ENCODE measurements around the gene CYP2C8. TPM values are rescaled to one million over a fixed set of nuclear protein-coding genes. Genes with fewer than 3 reads are reported as not detected.
"Not testable (repeated sequence)": the region's sequence is repeated elsewhere in the genome, so short reads cannot be mapped to it uniquely, and the experiment has no call there.

CYP2C8 gene
- total RNA-seq, 1 experiment from 2014 or later, result 0.26 TPM

DNA sequence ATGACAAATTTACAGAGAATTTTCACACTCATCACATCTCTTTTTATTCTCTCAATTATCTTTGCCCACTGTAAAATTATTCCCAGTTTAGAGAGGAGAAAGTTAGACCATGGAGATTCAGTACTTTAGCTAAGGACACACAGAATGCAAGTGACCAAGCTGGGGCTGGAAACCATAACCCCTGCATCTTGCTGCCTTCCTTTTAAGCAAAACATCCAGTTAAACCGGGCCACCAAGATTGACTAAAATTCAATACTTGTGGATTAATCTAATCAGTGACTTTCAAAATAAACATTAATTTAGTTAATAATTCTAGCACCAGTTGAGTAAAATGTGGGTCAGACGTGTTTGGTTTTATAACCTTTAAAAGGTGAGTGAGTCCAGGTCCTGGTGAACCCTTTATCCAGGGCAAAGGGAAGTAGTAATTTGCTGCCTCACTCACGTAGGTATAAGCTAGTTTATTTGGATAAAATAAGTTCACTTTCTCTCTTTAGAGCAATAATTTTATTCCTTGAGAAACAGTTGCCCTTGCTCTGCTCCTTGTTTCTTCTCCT lies 1.9 kb upstream of the CYP2C8 start:
- Mint-ChIP-seq H3K36me3 (ENCODE audit: insufficient read depth in 1 of 3, low read depth in 3 of 3) (no peaks in the 10 kb centered on the region; a peak in 1 of 7 replicates), H3K4me3 (no peak overlapping the region)
- TF ChIP-seq, protein P1, sequence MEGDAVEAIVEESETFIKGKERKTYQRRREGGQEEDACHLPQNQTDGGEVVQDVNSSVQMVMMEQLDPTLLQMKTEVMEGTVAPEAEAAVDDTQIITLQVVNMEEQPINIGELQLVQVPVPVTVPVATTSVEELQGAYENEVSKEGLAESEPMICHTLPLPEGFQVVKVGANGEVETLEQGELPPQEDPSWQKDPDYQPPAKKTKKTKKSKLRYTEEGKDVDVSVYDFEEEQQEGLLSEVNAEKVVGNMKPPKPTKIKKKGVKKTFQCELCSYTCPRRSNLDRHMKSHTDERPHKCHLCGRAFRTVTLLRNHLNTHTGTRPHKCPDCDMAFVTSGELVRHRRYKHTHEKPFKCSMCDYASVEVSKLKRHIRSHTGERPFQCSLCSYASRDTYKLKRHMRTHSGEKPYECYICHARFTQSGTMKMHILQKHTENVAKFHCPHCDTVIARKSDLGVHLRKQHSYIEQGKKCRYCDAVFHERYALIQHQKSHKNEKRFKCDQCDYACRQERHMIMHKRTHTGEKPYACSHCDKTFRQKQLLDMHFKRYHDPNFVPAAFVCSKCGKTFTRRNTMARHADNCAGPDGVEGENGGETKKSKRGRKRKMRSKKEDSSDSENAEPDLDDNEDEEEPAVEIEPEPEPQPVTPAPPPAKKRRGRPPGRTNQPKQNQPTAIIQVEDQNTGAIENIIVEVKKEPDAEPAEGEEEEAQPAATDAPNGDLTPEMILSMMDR (conservative IDR thresholded peaks at IDR 0.05), result no peak

GRCh38 chr10:95064125-95064524 lies 5.2 kb downstream of the CYP2C8 start:
- not testable (repeated sequence) for H2BK12ac ChIP-seq (ENCODE audit: insufficient read length, low read depth, low read length); H3K9ac ChIP-seq (ENCODE audit: extremely low read depth, insufficient read length, low read length); H3K27ac ChIP-seq (ENCODE audit: insufficient read length, low read depth, low read length); H3K4me2 ChIP-seq (ENCODE audit: insufficient read depth, insufficient read length, low read length); H3K27me3 ChIP-seq (ENCODE audit: insufficient read depth, low read length); H3K4me1 ChIP-seq (ENCODE audit: insufficient read depth, low read length); H3T11ph ChIP-seq (ENCODE audit: low read length); H2BK15ac ChIP-seq (ENCODE audit: low read depth, low read length); H3K79me2 ChIP-seq (ENCODE audit: insufficient read depth, low read length); H3K56ac ChIP-seq (ENCODE audit: insufficient read length, low read depth, low read length); H2BK120ac ChIP-seq (ENCODE audit: low read depth, low read length, poor library complexity, severe bottlenecking); H3K27ac Mint-ChIP-seq; DNase-seq; H2BK20ac ChIP-seq (ENCODE audit: low read depth, low read length, poor library complexity, severe bottlenecking); H3K79me1 ChIP-seq (ENCODE audit: insufficient read depth, low read depth, low read length, poor library complexity, severe bottlenecking); H3K4me3 Mint-ChIP-seq; H2AK5ac ChIP-seq (ENCODE audit: insufficient read length, low read length); H3K14ac ChIP-seq (ENCODE audit: insufficient read depth, low read length); H3K18ac ChIP-seq (ENCODE audit: insufficient read length, low read depth, low read length); H3K4ac ChIP-seq (ENCODE audit: low read depth, low read length); H4K91ac ChIP-seq (ENCODE audit: insufficient read length, low read depth, low read length); H3K23ac ChIP-seq (ENCODE audit: insufficient read length, low read depth, low read length); H4K5ac ChIP-seq (ENCODE audit: insufficient read length, low read depth, low read length); H3K23me2 ChIP-seq (ENCODE audit: insufficient read length, low read depth, low read length, poor library complexity, severe bottlenecking); H3K27me3 Mint-ChIP-seq (ENCODE audit: low read depth); H4K20me1 ChIP-seq (ENCODE audit: control insufficient read depth, insufficient read depth, insufficient read length); H4K8ac ChIP-seq (replicated peaks; ENCODE audit: insufficient read length, low read depth, low read length); H3K9me3 ChIP-seq (ENCODE audit: control insufficient read depth, low read depth, low read length); H2AFZ ChIP-seq (ENCODE audit: low read length); H2BK5ac ChIP-seq (ENCODE audit: insufficient read length, low read length); H3K4me1 Mint-ChIP-seq
- peaks cover 5 to 12% (median 7%) of the 10 kb centered on the region in 3 experiments; a peak in 5 of 7 replicates for H3K36me3 Mint-ChIP-seq (ENCODE audit: insufficient read depth in 1 of 3, low read depth in 3 of 3)
- no CpG with 5 or more reads among the region's 4 CpGs for WGBS (ENCODE audit: extremely low coverage, insufficient read length, low lambda C conversion rate)
- H3K9me3 Mint-ChIP-seq, result peaks cover 22 to 40% of the 10 kb centered on the region in 2 experiments

More for the DNA sequence above, 1.9 kb upstream of the CYP2C8 start:
- Histone ChIP-seq H4K8ac (replicated peaks; ENCODE audit: insufficient read length, low read depth, low read length) (no peak overlapping the region), H3T11ph (ENCODE audit: low read length) (no peak overlapping the region), H3K23ac (ENCODE audit: insufficient read length, low read depth, low read length) (no peak overlapping the region), H2AK5ac (ENCODE audit: insufficient read length, low read length) (no peak overlapping the region), H3K27ac (ENCODE audit: insufficient read length, low read depth, low read length) (no peak overlapping the region), H3K4ac (ENCODE audit: low read depth, low read length) (no peak overlapping the region), H3K56ac (ENCODE audit: insufficient read length, low read depth, low read length) (no peak overlapping the region), H3K23me2 (ENCODE audit: insufficient read length, low read depth, low read length, poor library complexity, severe bottlenecking) (no peaks in the 10 kb centered on the region), H2AFZ (ENCODE audit: low read length) (no peak overlapping the region), H4K5ac (ENCODE audit: insufficient read length, low read depth, low read length) (no peak overlapping the region), H3K14ac (ENCODE audit: insufficient read depth, low read length) (no peak overlapping the region), H3K4me1 (ENCODE audit: insufficient read depth, low read length) (no peaks in the 10 kb centered on the region), H4K91ac (ENCODE audit: insufficient read length, low read depth, low read length) (no peak overlapping the region), H2BK12ac (ENCODE audit: insufficient read length, low read depth, low read length) (no peak overlapping the region), H2BK5ac (ENCODE audit: insufficient read length, low read length) (no peak overlapping the region), H3K79me2 (ENCODE audit: insufficient read depth, low read length) (no peaks in the 10 kb centered on the region), H3K18ac (ENCODE audit: insufficient read length, low read depth, low read length) (no peak overlapping the region), H2BK15ac (ENCODE audit: low read depth, low read length) (no peak overlapping the region), H4K20me1 (ENCODE audit: control insufficient read depth, insufficient read depth, insufficient read length) (no peaks in the 10 kb centered on the region), H3K27me3 (ENCODE audit: insufficient read depth, low read length) (no peaks in the 10 kb centered on the region), H3K4me2 (ENCODE audit: insufficient read depth, insufficient read length, low read length) (no peak overlapping the region), H2BK120ac (ENCODE audit: low read depth, low read length, poor library complexity, severe bottlenecking) (no peak overlapping the region), H3K9me3 (ENCODE audit: control insufficient read depth, low read depth, low read length) (no peaks in the 10 kb centered on the region), H2BK20ac (ENCODE audit: low read depth, low read length, poor library complexity, severe bottlenecking) (no peak overlapping the region), H3K79me1 (ENCODE audit: insufficient read depth, low read depth, low read length, poor library complexity, severe bottlenecking) (no peaks in the 10 kb centered on the region), H3K9ac (ENCODE audit: extremely low read depth, insufficient read length, low read length) (no peak overlapping the region)
- Mint-ChIP-seq H3K27me3 (ENCODE audit: low read depth) (no peaks in the 10 kb centered on the region), H3K9me3 (peaks cover 0 to 6% of the 10 kb centered on the region in 2 experiments; a peak in 1 of 5 replicates), H3K27ac (no peak overlapping the region), H3K4me1 (no peaks in the 10 kb centered on the region)
- no peak for DNase-seq
- WGBS (ENCODE audit: extremely low coverage, insufficient read length, low lambda C conversion rate), result no CpG with 5 or more reads among the region's 3 CpGs

Data from H9 (cell line).